GM18505 (cell line): ENCODE results near the gene CHSY3.
"Not testable (repeated sequence)": the region's sequence is repeated elsewhere in the genome, so short reads cannot be mapped to it uniquely, and the experiment has no call there.

Experiments
- ATAC-seq: cut with Tn5 transposase; IDR thresholded peaks from one replicate; pipeline ENCODE4 v1.9.1; 2021; ENCODE audit not compliant: unreplicated experiment
- POLR2A ChIP-seq: IDR thresholded peaks from 4 replicates; pipeline ENCODE4 v1.6.1; 2011; ENCODE audit warnings: borderline replicate concordance; ENCODE audit not compliant: insufficient read depth, insufficient read length; ENCODE audit errors: extremely low read depth

CHSY3 gene

GRCh38 chr5:130216286-130216685 is 312.0 kb downstream of the CHSY3 start:
- TF ChIP-seq POLR2A = no peak
- no peak for ATAC-seq

GRCh38 chr5:130222573-130222972 is 318.3 kb downstream of the CHSY3 start:
- no peak for TF ChIP-seq POLR2A
- no peak for ATAC-seq

GRCh38 chr5:130226556-130226955 is 322.3 kb downstream of the CHSY3 start:
- not testable (repeated sequence) for ATAC-seq

- no peak for TF ChIP-seq POLR2A
- ATAC-seq = no peak
Measured at GRCh38 chr5:130227699-130228098, 323.4 kb downstream of the CHSY3 start.

GRCh38 chr5:130231786-130232185 is 327.5 kb downstream of the CHSY3 start:
- no peak for TF ChIP-seq POLR2A
- ATAC-seq = no peak

- no peak for TF ChIP-seq POLR2A
- no peak for ATAC-seq
Measured at GRCh38 chr5:130234816-130235215, 330.6 kb downstream of the CHSY3 start.
